ENCODE results near the gene CSHL1.
"Not testable (repeated sequence)": the region's sequence is repeated elsewhere in the genome, so short reads cannot be mapped to it uniquely, and the experiment has no call there.

DNA sequence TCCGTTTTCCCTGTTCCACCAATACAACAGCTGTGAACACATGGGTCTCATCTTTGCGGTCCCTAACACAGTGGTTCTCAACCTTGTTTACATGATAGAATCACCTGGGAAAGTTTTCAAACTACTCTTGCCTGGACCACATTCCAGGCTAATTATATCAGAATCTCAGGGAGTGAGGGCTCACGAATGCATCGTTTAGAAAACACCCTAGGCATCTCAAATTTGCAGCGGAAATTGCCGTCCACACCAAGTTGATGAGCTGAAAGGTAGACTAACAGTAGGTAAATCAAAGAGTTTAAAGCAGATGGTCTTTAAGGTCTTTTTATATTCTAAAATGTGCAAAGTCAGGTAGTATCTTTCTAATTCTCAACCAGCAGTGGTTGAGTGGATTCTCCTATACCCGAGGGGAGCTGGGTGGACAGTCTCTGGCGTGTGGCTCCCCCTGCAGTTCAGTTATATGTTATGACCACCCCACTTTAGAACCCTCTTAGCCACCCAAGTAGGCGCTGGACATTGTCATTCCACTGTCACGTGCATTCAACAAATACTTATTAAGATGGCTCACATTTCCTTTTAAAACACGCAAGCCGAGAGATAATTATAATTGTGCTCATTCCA lies 3.8 kb downstream of the CSHL1 start:
- not testable (repeated sequence) for TF ChIP-seq POLR2AphosphoS5 (IDR thresholded peaks at IDR 0.05; ENCODE audit: borderline replicate concordance, low read depth, low read length); EZH2 (IDR thresholded peaks at IDR 0.05)

Measured in SK-N-MC (cell line).